ENCODE measurements around the gene GDAP2.

DNA sequence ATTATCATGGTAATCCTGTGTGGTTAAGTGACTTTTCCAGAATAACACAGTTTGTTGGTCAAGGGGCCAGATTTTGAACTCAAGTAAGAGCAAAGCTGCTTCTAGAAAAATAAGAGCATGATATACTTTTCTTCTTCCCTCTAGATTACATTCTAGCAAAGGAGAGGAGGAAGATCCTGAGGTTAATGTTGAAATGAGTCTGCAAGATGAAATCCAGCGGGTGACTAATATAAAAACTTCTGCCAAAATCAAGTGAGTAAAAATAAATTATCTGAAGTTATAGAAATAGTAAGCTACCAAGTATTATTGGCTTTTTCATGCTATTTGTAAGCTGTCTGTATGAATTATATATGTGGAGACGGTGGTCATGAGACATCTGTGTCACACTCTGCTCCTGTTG, 12.9 kb upstream of the GDAP2 start:
- no peak for TF ChIP-seq POLR2AphosphoS5 (IDR thresholded peaks at IDR 0.05; ENCODE audit: low read depth, low read length)
- TF ChIP-seq TAF1 (IDR thresholded peaks at IDR 0.05; ENCODE audit: borderline replicate concordance, insufficient read depth, low read length): no peak

Measured in PFSK-1 (cell line).